Nucleus accumbens (tissue), 56 donors: ENCODE measurements around the gene TLK2.

Experiments
- DNase-seq, 56 donors: peaks; one replicate each; lab custom pipeline; 2025; lab: John Stamatoyannopoulos, UW

The TLK2 gene

GRCh38 chr17:62625870-62626200 is 147.2 kb downstream of the TLK2 start:
- no peak for DNase-seq

- peak in 4 of 56 donors; percentile 19 to 49 (median 36) for DNase-seq
These were observed 148.1 kb downstream of the TLK2 start for GRCh38 chr17:62626719-62627218.

- DNase-seq = peak in 36 of 56 donors; percentile 9 to 73 (median 44)
These were observed 148.7 kb downstream of the TLK2 start, which contains the start of gene MRC2 for GRCh38 chr17:62627219-62627903. TSS of gene MRC2 (plus strand) at chr17:62627670. CDS start at chr17:62627803, 133 bp downstream.

- DNase-seq = peak in 34 of 56 donors; percentile 16 to 77 (median 46)
These were observed 149.4 kb downstream of the TLK2 start for GRCh38 chr17:62627904-62628633.

GRCh38 chr17:62628831-62629555 is 150.4 kb downstream of the TLK2 start:
- DNase-seq = no peak

GRCh38 chr17:62629556-62630364 is 151.1 kb downstream of the TLK2 start:
- DNase-seq = no peak

- DNase-seq = no peak
These were observed 151.9 kb downstream of the TLK2 start for GRCh38 chr17:62630365-62631085.

GRCh38 chr17:62631086-62631935 is 152.7 kb downstream of the TLK2 start:
- DNase-seq = no peak

GRCh38 chr17:62631936-62632924 is 153.6 kb downstream of the TLK2 start:
- no peak for DNase-seq

GRCh38 chr17:62637809-62638208 is 159.2 kb downstream of the TLK2 start:
- DNase-seq = no peak

GRCh38 chr17:62641153-62641552 is 162.5 kb downstream of the TLK2 start:
- DNase-seq = no peak

- DNase-seq = no peak
These were observed 163.3 kb downstream of the TLK2 start for GRCh38 chr17:62641951-62642350.

GRCh38 chr17:62643496-62643895 is 164.9 kb downstream of the TLK2 start:
- DNase-seq = no peak

GRCh38 chr17:62644487-62645173 is 166.0 kb downstream of the TLK2 start:
- peak in 7 of 56 donors; percentile 9 to 38 (median 29) for DNase-seq

GRCh38 chr17:62648251-62648955 is 169.8 kb downstream of the TLK2 start:
- no peak for DNase-seq

GRCh38 chr17:62648956-62649294 is 170.3 kb downstream of the TLK2 start:
- no peak for DNase-seq
